GM21367 (cell line): ENCODE results near the gene CPED1.
"Not testable (repeated sequence)": the region's sequence is repeated elsewhere in the genome, so short reads cannot be mapped to it uniquely, and the experiment has no call there.

Experiments used
- ATAC-seq: cut with Tn5 transposase; IDR thresholded peaks from one replicate; pipeline ENCODE4 v1.9.1; 2021; ENCODE audit not compliant: unreplicated experiment

CPED1 gene

DNA sequence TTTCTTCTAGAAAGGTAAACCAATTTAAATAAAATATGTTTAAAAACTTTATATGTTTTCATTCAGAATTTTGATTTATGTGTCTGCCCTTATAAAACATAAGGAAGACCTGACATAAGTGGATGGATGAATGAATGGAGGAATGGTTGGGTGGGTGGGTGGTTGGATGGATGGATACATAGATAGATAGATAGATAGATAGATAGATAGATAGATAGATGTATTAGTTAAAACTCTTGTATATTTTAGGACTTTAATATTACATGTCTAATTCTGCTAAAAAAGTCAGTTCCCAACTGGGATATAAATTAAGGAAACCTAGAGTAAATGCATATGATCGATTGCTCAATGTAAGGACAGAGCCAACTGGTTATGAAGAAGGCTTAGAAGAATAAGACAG, 184.0 kb downstream of the CPED1 start:
- no peak for ATAC-seq

DNA sequence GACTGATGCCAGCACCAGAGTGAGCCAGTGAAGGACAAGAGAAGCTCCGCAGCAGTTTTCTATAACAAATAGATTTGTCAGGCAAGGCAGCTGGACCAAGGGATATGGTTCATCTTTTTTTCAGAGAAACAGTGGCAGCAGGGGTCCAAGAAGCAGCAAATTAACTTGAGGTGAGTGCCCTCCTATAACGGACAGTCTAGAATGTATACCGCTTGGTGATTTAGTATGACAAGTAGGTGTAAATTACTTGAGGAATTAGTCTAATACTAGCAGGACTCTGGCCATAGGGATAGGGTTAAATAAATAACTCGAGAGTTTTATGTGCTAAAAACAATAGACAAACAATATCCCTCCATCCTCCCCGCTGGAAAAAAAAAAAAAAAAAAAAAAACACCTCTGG, 187.3 kb downstream of the CPED1 start:
- no peak for ATAC-seq

DNA sequence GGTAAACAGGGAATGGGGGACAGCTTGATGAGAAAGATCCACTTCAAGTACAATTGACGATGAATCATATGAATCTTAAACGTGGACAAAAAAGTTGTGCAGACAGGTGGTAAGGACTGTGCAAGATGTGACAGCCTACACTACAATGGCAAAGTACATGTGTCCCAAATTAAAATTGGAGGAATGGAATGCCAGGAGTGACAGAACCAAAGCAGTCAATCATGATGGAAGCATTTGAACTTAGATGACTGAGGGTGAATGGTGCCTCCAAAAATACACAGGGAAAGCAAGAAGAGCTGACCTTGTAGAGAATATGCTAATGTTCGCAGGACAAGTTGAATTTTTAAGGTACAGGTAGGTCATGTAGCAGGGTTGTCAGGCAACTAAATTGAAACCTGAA, 189.9 kb downstream of the CPED1 start:
- no peak for ATAC-seq

GRCh38 chr7:121178869-121179497, 190.5 kb downstream of the CPED1 start:
- peak; percentile 42 for ATAC-seq

- ATAC-seq: peak; percentile 93
These were observed 192.0 kb downstream of the CPED1 start for GRCh38 chr7:121180436-121181063.

- ATAC-seq: no peak
These were observed 192.8 kb downstream of the CPED1 start for GRCh38 chr7:121181357-121181756.

DNA sequence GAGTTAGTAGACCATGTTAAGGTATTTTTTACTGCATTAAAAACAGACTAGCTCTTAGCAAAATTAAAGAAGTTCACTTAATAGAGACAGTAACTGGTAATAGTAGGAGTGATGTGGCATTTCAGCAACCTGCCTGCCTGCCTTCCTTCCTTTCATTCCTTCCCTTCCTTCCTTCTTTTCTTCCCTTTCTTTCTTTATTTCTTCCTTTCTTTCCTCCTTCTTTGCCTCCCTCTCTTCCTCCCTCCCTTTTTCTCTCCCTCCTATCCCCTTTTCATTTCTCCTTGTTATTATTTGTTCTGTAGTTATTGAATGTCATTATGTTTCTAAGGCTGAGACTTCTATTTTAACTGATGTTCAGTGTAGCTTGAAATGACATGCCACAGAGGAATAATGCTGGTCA, 193.8 kb downstream of the CPED1 start:
- no peak for ATAC-seq

DNA sequence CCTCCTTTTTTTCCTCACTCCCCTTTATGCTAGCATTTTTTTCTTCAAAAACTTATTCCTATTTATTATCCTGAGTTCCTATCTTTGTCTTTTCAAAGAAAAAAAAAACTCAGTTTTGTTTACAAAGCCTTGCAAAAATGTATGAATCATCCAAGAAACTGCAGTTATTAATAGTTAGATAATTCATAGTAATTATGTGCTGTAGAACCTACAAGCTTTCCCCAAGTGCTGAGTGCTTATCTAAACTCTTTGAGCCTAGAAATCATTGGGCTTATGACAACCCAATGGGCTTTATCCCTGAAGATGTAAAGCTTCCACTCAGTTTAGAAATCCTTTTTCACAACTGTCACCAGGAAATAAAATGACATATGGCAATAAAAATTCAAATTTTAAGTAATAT, 194.4 kb downstream of the CPED1 start:
- ATAC-seq: no peak

DNA sequence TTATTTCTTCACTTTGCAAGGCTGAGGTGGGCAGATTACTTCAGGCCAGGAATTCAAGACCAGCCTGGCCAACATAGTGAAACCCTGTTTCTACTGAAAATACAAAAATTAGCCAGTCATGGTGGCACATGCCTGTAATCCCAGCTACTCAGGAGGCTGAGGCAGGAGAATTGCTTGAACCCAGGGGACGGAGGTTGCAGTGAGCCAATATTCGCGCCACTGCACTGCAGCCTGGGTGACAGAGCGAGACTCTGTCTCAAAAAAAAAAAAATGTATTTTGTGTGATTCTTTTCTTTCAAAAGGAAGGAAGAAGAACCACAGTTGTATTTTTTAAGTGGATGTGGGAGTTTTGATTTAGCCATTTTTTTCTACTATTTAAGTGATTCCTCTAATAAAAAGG, 195.4 kb downstream of the CPED1 start:
- not testable (repeated sequence) for ATAC-seq

- no peak for ATAC-seq
These were observed 198.2 kb downstream of the CPED1 start for GRCh38 chr7:121186746-121187145.

- ATAC-seq: peak; percentile 94
These were observed 198.7 kb downstream of the CPED1 start for GRCh38 chr7:121187222-121187621.

- ATAC-seq: no peak
These were observed 199.2 kb downstream of the CPED1 start for GRCh38 chr7:121187676-121188075.

GRCh38 chr7:121192834-121193233, 204.3 kb downstream of the CPED1 start:
- no peak for ATAC-seq

DNA sequence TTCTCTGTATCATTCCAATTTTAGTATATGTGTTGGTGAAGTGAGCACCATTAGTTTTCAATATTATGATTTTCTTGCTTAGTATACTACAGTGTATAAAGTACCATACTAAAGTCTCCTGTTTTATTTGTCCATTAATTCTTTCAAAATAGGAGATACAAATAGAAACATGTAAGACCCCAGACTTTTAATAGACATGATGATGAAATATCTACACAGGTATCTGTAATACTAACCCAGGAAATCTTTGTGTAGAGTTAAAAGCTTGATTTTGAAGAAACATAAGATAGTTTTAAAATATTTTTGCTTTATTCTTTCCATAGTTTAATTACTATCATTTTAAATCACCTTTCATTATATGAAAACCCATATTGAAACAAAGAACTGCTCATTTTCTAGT, 206.5 kb downstream of the CPED1 start:
- no peak for ATAC-seq

DNA sequence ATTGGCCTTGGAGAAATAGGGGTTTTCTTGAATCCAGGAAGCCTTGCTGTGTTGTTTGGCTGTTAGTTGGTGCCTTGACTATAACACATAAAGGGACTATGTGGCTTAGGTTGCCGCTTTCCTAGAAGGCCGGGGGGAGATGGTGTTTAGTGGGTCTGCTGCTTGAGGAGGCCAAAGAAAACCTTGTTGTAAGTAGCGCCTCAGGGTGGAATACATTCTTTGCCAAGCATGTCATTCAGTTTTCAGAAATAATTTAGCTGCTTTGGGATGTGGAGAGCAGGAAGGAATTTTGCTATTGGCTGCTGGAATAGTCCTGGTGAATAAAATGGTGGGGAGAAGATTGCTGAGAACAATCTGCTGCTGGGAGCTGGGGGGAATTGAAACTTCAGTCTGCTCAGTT, 207.4 kb downstream of the CPED1 start:
- ATAC-seq: no peak

- ATAC-seq: no peak
These were observed 207.8 kb downstream of the CPED1 start for GRCh38 chr7:121196286-121196685.

GRCh38 chr7:121197455-121197854, 208.9 kb downstream of the CPED1 start:
- no peak for ATAC-seq

GRCh38 chr7:121198502-121198901, 210.0 kb downstream of the CPED1 start:
- ATAC-seq: no peak

DNA sequence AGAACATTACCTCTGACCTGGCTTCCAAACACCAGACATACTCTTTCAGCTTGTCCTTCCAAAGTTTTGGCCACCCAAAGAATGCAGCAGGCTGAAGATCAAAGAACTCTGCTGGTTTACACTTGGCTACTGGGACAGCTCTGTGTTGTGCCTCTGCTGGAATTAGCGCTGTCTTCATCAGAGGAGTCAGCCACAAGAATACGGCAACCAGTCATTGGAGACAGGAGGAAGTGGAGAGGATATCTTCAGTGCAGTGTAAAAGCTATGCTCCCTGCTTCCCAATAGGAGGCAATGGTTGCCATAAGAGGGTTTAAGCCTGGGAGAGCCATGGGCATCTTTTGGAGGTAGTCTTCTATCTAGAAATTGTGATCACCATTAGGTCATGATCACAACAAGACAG, 213.6 kb downstream of the CPED1 start:
- no peak for ATAC-seq

DNA sequence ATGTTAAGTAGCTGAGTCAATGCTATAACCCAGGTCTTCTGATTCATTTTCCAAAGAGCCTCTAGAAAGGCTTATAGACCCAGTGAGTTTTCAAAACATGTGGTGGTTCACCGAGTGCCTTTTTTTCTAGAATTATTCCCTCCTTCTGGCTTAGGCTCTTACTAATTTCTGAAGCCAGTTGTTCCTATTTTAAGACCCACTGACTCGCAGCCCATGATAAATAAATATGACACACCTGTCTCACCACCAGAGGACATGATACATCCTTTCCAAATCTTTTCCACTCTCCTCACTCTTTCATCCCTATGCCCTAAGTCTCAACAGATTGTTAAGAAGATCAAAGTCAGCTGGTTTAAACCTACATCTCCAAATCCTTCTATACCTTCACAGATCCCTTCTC, 214.3 kb downstream of the CPED1 start:
- no peak for ATAC-seq

GRCh38 chr7:121204537-121204936, 216.0 kb downstream of the CPED1 start:
- ATAC-seq: no peak

DNA sequence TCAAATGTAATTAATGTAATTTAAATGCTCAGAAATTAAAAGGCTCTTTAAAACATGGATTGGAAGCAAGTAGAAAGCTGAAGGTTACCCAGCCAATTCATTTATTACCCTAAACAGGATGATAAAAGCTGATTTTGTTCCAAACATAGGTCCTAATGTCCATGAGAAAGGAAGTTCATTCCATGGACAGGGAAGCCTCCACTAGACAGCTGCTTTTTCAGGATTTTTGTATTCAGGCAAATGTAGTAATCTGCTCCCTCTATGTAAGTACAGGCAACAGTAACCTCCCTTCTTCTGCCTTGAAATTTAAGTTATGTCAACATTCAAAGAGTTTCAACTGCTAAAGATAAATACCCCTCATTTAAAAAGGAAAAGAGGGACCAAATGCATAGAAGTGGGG, 217.3 kb downstream of the CPED1 start:
- no peak for ATAC-seq

- no peak for ATAC-seq
These were observed 222.7 kb downstream of the CPED1 start for GRCh38 chr7:121211253-121211652.
